CD4-positive, alpha-beta T cell treated with Interleukin-1 beta for 1 hour (primary cell): ENCODE measurements around the gene NGDN.
"Not testable (repeated sequence)": the region's sequence is repeated elsewhere in the genome, so short reads cannot be mapped to it uniquely, and the experiment has no call there.

ENCODE experiments used
- DNase-seq, 2 donors: peaks; one replicate each; pipeline ENCODE4 v3.0.0-alpha.2; 2020 to 2022

NGDN gene

GRCh38 chr14:23439107-23439835 lies 30.2 kb upstream of the NGDN start:
- DNase-seq = no peak

- no peak for DNase-seq
Measured at GRCh38 chr14:23441076-23441475, 28.4 kb upstream of the NGDN start.

GRCh38 chr14:23442721-23443356 lies 26.7 kb upstream of the NGDN start:
- DNase-seq = no peak

DNA sequence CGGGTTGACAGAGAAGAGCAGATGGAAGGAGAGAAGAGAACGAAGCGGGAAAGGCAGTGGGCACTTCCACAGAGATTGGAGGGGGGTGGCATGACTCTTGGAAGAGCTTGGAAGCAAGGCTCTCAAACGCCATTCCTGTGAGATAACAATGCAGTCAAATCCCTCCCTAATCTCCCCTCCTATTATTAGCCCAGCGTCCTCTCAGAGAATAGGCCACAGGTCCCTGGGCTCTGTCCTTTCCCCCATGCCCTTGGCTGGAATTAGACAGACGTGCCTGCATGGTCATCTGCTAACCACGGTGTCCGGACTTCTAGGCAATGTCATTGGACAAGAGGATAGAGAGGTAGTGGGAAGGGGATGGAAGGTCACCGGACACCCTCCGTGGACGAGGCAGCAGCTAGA lies 26.1 kb upstream of the NGDN start:
- no peak for DNase-seq

GRCh38 chr14:23443881-23444280 lies 25.6 kb upstream of the NGDN start:
- DNase-seq = no peak

DNA sequence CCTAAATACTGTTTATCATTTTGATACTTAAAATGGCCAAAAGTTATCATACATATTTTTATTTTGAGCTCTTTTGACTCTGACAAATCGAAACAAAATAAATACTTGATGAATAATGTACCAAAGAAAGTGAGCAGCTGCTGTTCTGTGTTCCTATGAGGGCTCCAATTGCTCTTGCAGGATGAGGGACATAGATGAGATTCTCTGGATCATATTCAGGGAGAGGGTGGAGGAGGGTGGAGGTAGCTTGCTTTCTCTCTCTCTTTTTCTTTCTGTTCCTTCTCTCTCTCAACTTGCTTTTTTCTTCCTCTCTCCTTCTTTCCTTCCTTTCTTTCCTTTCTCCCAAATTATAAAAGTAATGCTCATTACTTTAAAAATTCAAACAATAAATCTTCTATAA lies 25.2 kb upstream of the NGDN start:
- no peak for DNase-seq

GRCh38 chr14:23445773-23446172 lies 23.7 kb upstream of the NGDN start:
- DNase-seq = no peak

GRCh38 chr14:23446291-23446851 lies 23.1 kb upstream of the NGDN start:
- DNase-seq = no peak

GRCh38 chr14:23447361-23448350 lies 21.8 kb upstream of the NGDN start:
- no peak for DNase-seq

DNA sequence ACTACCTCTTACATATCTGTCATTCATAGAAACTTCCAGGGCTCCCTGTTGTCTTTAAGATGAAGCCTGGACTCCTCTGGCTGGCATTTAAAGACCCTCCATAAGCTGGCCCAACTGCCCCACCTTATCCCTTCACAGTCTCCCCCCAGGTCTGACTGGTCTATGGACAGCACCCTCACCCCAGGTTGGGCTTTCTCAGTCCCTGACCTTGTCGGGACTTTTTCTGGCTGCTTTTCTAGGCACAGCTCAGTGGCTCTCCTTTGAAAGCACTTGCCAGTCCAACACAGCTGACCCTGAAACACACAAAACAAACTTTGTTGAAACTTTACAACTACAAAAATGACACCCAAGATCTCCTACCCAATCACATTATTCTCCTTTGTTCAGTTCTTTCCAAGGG lies 20.2 kb upstream of the NGDN start:
- DNase-seq = no peak

GRCh38 chr14:23450379-23450778 lies 19.1 kb upstream of the NGDN start:
- DNase-seq = no peak

- DNase-seq = no peak
Measured at GRCh38 chr14:23452237-23452636, 17.3 kb upstream of the NGDN start.

DNA sequence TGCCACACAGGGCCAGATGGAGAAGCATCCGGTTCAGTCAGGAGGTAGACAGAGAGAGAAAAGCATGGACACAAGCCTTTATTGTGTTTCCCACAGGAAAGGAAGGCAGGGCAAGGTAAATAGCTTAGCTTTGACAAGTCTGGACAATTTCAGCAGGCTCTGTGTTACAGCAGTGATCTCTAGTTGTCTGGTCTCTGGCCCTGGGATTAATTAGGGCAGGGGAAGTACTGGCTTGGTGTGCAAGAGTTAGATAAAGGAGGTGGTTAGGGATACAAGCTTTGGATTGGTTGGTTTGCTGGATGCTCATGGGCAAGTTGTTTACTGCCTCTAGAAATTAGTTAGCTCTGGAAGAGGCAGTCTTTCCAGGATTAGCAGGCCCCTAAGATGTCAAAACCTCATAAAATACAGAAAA lies 15.1 kb upstream of the NGDN start:
- DNase-seq = no peak

- DNase-seq = not testable (repeated sequence)
Measured at GRCh38 chr14:23456883-23457586, 12.5 kb upstream of the NGDN start.

- no peak for DNase-seq
Measured at GRCh38 chr14:23457587-23458445, 11.7 kb upstream of the NGDN start.

GRCh38 chr14:23460960-23461359 lies 8.5 kb upstream of the NGDN start:
- no peak for DNase-seq

GRCh38 chr14:23464700-23465099 lies 4.8 kb upstream of the NGDN start:
- no peak for DNase-seq

GRCh38 chr14:23465261-23465660 lies 4.2 kb upstream of the NGDN start:
- no peak for DNase-seq

GRCh38 chr14:23468704-23469126 lies 788 bp upstream of the NGDN start:
- DNase-seq = no peak

GRCh38 chr14:23469906-23470403 lies 452 bp downstream of the NGDN start:
- no peak for DNase-seq

GRCh38 chr14:23470947-23471346 lies 1.4 kb downstream of the NGDN start:
- DNase-seq = no peak
